Hepatocyte (in vitro differentiated cells): Measurements from ENCODE around the gene MSANTD1. TPM values are rescaled to one million over a fixed set of nuclear protein-coding genes. Genes with fewer than 3 reads are reported as not detected.

Experiments used
- DNase-seq: peaks from one replicate; pipeline ENCODE4 v3.0.0-alpha.2; 2016; ENCODE audit warnings: low spot score
- H2AFZ ChIP-seq: fragments of 200-600 bp; sonication (generic); 2 replicates; pipeline ENCODE4 v1.6.0; 2016; ENCODE audit warnings: antibody characterized with exemption, mild to moderate bottlenecking
- H3K27ac ChIP-seq: fragments of 200-600 bp; sonication (generic); 2 replicates; pipeline ENCODE4 v1.5.1; 2016; ENCODE audit warnings: mild to moderate bottlenecking
- H3K27me3 ChIP-seq: fragments of 200-600 bp; sonication (generic); 2 replicates; pipeline ENCODE4 v1.6.1; 2016
- H3K36me3 ChIP-seq: fragments of 200-600 bp; sonication (generic); replicated peaks from 2 replicates; pipeline ENCODE4 v1.5.1; 2016; ENCODE audit warnings: low read depth; ENCODE audit not compliant: insufficient read depth
- H3K4me1 ChIP-seq: fragments of 200-600 bp; sonication (generic); 2 replicates; pipeline ENCODE4 v1.5.1; 2016; ENCODE audit warnings: mild to moderate bottlenecking, moderate library complexity; ENCODE audit not compliant: insufficient read depth
- H3K4me2 ChIP-seq: fragments of 200-600 bp; sonication (generic); 2 replicates; pipeline ENCODE4 v1.6.0; 2016
- H3K4me3 ChIP-seq: fragments of 200-600 bp; sonication (generic); 2 replicates; pipeline ENCODE4 v1.5.1; 2016; ENCODE audit warnings: mild to moderate bottlenecking
- H3K79me2 ChIP-seq: fragments of 200-600 bp; sonication (generic); 2 replicates; pipeline ENCODE4 v1.6.0; 2017; ENCODE audit warnings: mild to moderate bottlenecking
- H3K9me2 ChIP-seq: fragments of 200-600 bp; sonication (generic); replicated peaks from 2 replicates; pipeline ENCODE4 v1.6.0; 2017; ENCODE audit warnings: mild to moderate bottlenecking; ENCODE audit not compliant: insufficient read depth
- H3K9me3 ChIP-seq: fragments of 200-600 bp; sonication (generic); 2 replicates; pipeline ENCODE4 v1.5.1; 2016; ENCODE audit warnings: low read depth, mild to moderate bottlenecking
- H4K20me1 ChIP-seq: fragments of 200-600 bp; sonication (generic); 2 replicates; pipeline ENCODE4 v1.6.0; 2016; ENCODE audit warnings: mild to moderate bottlenecking; ENCODE audit not compliant: insufficient read depth, poor library complexity, severe bottlenecking
- EZH2 ChIP-seq: fragments of 200-600 bp; sonication (generic); IDR thresholded peaks from 2 replicates; pipeline ENCODE4 v1.6.1; 2016; ENCODE audit warnings: antibody characterized with exemption, mild to moderate bottlenecking, borderline replicate concordance
- EZH2phosphoT487 ChIP-seq: fragments of 200-600 bp; sonication (generic); IDR thresholded peaks from one replicate; pipeline ENCODE4 v1.6.1; 2018; ENCODE audit warnings: antibody characterized with exemption, mild to moderate bottlenecking, low read depth, moderate library complexity; ENCODE audit not compliant: unreplicated experiment, severe bottlenecking
- WGBS: methylation state at CpG from one replicate; pipeline ENCODE4 v1.1.6; 2016; ENCODE audit warnings: low lambda C conversion rate; ENCODE audit errors: missing lambda C conversion rate; 5-methylcytosine and 5-hydroxymethylcytosine counted together
- polyA plus RNA-seq: library from polyadenylated mRNA; unstranded; fragments of >200 nt; fragmentation: Nextera tagmentation; extraction: Ambion mirVana; gene quantifications from 2 replicates; pipeline ENCODE4 v1.2.1, GENCODE V29; 2016
- total RNA-seq: library from RNA; depleted of rRNA; stranded (reverse); fragments of >200 nt; gene quantifications from 2 replicates; pipeline ENCODE4 v1.2.3, GENCODE V29; 2014
- TF ChIP-seq, protein P1 (sequence below): fragments of 200-600 bp; sonication (generic); IDR thresholded peaks from 2 replicates; pipeline ENCODE4 v1.5.1; 2016; ENCODE audit warnings: antibody characterized with exemption, mild to moderate bottlenecking; ENCODE audit not compliant: poor library complexity

MSANTD1 gene
- total and polyA plus RNA-seq, 2 experiments from 2014 or later = 0.51 to 0.57 TPM

DNA sequence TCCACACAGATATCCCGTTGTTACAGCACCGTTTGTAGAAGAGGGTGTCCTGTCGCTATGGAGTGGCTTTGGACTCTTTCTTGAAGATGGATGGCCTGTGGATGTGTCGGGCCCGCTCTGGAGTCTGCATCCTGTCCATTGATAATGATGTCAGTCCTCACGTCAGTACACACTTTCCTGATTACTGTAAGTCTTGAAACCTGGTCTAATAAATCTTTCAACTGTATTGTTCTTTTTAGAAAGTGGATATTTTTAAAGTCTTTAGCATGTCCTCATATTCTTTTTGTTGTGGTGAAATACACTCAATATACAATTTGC is 14.9 kb downstream of the MSANTD1 start:
- H3K4me1 ChIP-seq = no peaks in the 10 kb centered on the region
- H3K27ac ChIP-seq = no peak overlapping the region
- H3K36me3 ChIP-seq = no peaks in the 10 kb centered on the region
- no peak overlapping the region for H3K4me2 ChIP-seq
- 63% methylated on average over 6 of the region's 6 CpGs for WGBS
- TF ChIP-seq EZH2phosphoT487 (no peak), EZH2 (no peak)
- TF ChIP-seq, protein P1, sequence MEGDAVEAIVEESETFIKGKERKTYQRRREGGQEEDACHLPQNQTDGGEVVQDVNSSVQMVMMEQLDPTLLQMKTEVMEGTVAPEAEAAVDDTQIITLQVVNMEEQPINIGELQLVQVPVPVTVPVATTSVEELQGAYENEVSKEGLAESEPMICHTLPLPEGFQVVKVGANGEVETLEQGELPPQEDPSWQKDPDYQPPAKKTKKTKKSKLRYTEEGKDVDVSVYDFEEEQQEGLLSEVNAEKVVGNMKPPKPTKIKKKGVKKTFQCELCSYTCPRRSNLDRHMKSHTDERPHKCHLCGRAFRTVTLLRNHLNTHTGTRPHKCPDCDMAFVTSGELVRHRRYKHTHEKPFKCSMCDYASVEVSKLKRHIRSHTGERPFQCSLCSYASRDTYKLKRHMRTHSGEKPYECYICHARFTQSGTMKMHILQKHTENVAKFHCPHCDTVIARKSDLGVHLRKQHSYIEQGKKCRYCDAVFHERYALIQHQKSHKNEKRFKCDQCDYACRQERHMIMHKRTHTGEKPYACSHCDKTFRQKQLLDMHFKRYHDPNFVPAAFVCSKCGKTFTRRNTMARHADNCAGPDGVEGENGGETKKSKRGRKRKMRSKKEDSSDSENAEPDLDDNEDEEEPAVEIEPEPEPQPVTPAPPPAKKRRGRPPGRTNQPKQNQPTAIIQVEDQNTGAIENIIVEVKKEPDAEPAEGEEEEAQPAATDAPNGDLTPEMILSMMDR = no peak
- H3K4me3 ChIP-seq = no peak overlapping the region
- no peaks in the 10 kb centered on the region for H4K20me1 ChIP-seq
- no peaks in the 10 kb centered on the region for H3K9me2 ChIP-seq
- no peaks in the 10 kb centered on the region for H3K27me3 ChIP-seq
- DNase-seq = no peak
- no peak overlapping the region for H2AFZ ChIP-seq
- no peaks in the 10 kb centered on the region for H3K9me3 ChIP-seq
- no peaks in the 10 kb centered on the region for H3K79me2 ChIP-seq

DNA sequence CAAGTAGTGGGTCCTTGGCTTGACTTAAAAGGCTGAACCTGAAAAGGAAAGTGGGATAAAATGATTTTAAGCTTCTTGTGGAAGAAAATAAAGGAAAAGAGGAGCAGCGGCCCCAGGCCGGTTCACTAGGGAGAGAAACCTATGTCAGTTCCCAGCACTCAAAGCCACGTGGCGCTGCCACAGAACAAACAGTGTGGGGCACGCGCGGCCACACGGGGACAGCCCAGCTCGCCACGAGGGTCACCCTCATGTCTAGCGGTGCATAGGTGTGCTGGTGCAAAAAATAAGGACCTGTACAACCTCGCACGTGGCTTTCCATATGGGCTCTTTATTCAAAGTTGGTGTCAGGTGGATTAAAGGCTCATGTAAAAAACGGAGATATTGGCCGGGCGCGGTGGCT is 17.1 kb downstream of the MSANTD1 start:
- Histone ChIP-seq H3K4me2 (no peak overlapping the region), H2AFZ (no peak overlapping the region), H3K27me3 (no peaks in the 10 kb centered on the region), H3K27ac (no peak overlapping the region), H3K4me1 (no peaks in the 10 kb centered on the region), H3K79me2 (no peaks in the 10 kb centered on the region), H4K20me1 (no peaks in the 10 kb centered on the region), H3K9me2 (no peaks in the 10 kb centered on the region), H3K9me3 (no peaks in the 10 kb centered on the region), H3K4me3 (no peak overlapping the region), H3K36me3 (no peaks in the 10 kb centered on the region)
- DNase-seq = no peak
- 98% methylated on average over 17 of the region's 17 CpGs for WGBS
- TF ChIP-seq, protein P1 = no peak
- TF ChIP-seq EZH2 (no peak), EZH2phosphoT487 (no peak)

DNA sequence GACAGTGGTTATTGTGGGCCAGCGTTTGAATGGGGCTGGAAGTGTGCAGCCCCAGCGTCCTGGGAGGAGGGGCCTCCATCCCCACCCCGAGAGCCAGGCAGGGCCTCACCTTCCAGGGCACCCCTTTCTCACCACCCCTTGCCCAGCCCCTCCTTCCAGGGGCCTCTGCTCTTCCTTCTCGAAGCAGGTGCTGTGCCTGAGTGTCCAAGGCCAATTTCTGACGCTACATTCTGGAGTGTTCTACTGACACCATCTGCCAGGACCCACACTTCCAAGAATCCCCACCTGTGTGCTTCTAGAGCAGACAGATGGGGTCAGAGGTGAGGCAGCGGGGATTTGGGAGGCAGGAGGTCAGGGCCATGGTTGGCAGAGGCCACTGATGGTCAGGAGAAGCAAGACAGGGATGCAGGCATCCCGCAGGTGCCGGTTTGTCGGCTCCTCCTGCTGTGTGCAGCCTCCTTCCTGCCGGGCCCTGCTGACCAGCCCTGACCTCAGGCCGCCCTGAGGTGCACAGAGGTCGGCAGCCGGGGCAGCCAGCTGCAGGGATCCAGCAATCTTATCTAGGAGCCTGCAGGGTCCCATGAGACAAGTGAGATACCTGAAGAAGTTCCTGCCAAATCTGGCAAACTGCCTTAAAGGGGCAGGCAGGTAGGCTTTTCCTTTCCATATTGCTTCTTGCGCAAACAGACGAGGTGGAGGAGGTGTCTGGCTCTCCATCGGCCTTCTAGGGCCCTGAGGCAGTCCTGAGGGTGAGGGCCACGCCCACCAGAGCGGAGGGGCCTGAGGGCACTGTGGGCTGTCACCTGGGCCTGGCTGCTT is 18.8 kb downstream of the MSANTD1 start:
- H3K4me2 ChIP-seq = no peak overlapping the region
- H3K4me1 ChIP-seq = no peaks in the 10 kb centered on the region
- TF ChIP-seq EZH2 = no peak
- TF ChIP-seq EZH2phosphoT487 = no peak
- TF ChIP-seq, protein P1 = no peak
- no peaks in the 10 kb centered on the region for H4K20me1 ChIP-seq
- WGBS = 65% methylated on average over 18 of the region's 18 CpGs
- H3K4me3 ChIP-seq = no peak overlapping the region
- H2AFZ ChIP-seq = no peak overlapping the region
- DNase-seq = peak; percentile 6
- no peaks in the 10 kb centered on the region for H3K9me3 ChIP-seq
- H3K36me3 ChIP-seq = no peaks in the 10 kb centered on the region
- no peaks in the 10 kb centered on the region for H3K9me2 ChIP-seq
- no peak overlapping the region for H3K27ac ChIP-seq
- no peaks in the 10 kb centered on the region for H3K79me2 ChIP-seq
- H3K27me3 ChIP-seq = no peaks in the 10 kb centered on the region
